DMS114 treated with DMSO at 0.1 percent for 48 hours (cell line): ENCODE data around the gene TMEM121B.

ENCODE experiments used
- DNase-seq: peaks from one replicate; lab custom pipeline; 2025; ENCODE audit not compliant: unreplicated experiment; lab: John Stamatoyannopoulos, UW

Gene TMEM121B

GRCh38 chr22:17110791-17111550 is 10.2 kb downstream of the TMEM121B start:
- DNase-seq = no peak

DNA sequence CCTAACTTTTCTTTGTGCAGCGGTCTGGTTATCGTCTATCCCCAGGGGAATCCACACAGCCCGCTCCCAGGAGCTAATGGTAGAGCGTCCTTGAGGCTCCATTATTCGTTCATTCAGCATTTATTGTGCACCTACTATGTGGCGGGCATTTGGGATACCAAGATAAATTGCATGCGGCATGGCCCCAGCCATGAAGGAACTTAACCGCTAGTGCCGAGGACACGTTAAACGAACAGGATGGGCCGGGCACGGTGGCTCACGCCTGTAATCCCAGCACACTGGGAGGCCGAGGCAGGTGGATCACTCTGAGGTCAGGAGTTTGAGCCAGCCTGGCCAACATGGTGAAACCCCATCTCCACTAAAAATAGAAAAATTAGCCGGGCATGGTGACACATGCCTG is 11.2 kb downstream of the TMEM121B start:
- DNase-seq = no peak

DNA sequence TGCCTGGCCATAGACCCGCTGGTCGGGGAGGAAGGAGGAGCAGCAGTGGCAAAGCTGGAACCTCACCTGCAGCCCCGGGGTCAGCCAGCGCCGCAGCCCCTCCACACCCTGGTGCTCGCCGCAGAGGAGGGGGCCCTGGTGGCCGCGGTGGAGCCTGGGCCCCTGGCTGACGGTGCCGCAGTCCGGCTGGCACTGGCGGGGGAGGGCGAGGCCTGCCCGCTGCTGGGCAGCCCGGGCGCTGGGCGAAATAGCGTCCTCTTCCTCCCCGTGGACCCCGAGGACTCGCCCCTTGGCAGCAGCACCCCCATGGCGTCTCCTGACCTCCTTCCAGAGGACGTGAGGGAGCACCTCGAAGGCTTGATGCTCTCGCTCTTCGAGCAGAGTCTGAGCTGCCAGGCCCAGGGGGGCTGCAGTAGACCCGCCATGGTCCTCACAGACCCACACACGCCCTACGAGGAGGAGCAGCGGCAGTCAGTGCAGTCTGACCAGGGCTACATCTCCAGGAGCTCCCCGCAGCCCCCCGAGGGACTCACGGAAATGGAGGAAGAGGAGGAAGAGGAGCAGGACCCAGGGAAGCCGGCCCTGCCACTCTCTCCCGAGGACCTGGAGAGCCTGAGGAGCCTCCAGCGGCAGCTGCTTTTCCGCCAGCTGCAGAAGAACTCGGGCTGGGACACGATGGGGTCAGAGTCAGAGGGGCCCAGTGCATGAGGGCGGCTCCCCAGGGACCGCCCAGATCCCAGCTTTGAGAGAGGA is 11.9 kb downstream of the TMEM121B start:
- no peak for DNase-seq

DNA sequence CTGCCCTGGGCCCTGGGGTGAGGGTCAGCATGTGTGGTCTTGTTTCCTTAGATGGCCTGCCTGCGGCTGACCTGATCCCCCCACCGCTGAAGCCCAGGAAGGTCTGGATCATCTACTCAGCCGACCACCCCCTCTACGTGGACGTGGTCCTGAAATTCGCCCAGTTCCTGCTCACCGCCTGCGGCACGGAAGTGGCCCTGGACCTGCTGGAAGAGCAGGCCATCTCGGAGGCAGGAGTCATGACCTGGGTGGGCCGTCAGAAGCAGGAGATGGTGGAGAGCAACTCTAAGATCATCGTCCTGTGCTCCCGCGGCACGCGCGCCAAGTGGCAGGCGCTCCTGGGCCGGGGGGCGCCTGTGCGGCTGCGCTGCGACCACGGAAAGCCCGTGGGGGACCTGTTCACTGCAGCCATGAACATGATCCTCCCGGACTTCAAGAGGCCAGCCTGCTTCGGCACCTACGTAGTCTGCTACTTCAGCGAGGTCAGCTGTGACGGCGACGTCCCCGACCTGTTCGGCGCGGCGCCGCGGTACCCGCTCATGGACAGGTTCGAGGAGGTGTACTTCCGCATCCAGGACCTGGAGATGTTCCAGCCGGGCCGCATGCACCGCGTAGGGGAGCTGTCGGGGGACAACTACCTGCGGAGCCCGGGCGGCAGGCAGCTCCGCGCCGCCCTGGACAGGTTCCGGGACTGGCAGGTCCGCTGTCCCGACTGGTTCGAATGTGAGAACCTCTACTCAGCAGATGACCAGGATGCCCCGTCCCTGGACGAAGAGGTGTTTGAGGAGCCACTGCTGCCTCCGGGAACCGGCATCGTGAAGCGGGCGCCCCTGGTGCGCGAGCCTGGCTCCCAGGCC is 12.7 kb downstream of the TMEM121B start:
- no peak for DNase-seq

DNA sequence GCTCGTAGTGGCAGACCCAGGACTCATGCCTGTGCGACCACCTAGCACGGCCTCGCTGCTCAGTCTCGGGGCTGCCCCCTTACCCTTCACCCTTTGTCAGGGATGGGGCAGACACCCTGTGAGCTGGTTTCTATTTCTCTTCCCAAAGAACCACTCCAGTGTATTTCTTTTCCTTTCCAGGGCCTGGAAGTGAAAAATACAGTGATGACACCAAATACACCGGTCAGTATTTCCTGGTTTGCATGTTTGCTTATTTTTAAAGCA is 13.7 kb downstream of the TMEM121B start:
- no peak for DNase-seq

- DNase-seq = no peak
Observed at GRCh38 chr22:17106785-17107546, 14.2 kb downstream of the TMEM121B start.

GRCh38 chr22:17106161-17106784 is 14.9 kb downstream of the TMEM121B start:
- no peak for DNase-seq

DNA sequence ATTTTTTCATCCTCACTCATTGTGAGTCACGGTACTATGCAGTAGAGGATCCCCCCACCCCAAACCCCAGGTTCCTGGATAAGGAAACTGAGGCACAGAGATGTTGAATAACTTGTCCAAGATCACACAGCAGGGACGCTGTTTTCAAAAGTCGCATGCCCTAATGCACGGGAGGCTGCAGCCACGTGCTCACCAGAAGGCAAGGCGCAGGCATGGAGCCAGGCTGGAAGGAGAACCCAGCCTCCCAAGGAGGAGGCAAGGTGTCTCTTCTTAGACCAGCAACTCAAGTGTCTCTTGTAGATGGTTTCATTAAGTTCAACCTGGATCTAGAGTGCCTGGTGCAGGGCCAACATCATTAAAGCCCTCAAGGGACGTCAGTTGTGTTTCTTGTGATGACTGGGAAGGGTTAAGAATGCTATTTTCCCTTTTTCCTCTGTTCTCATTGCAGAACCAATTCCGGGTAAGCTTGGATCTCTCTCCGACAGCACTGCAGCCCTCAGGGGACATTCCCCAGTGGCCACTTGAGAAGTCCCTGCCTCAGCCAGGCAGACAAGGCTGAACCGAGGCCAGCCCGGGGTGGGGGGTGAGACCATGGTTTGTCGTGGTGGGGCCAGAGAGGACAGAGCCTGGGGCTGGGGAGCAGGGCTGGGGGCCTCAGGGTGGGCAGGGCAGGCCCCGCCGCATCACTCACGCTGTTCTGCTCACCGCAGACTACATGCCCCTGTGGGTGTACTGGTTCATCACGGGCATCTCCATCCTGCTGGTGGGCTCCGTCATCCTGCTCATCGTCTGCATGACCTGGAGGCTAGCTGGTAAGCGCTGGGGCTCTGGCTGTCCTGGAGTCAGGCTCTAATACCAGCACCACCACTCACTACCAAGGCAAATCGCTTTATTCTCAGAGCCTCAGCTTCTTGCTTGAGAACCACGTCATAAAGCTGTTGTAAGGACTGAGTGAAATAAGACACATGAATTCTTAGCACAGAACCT is 15.7 kb downstream of the TMEM121B start:
- DNase-seq = no peak

- DNase-seq = no peak
Observed at GRCh38 chr22:17104336-17104935, 16.7 kb downstream of the TMEM121B start.

GRCh38 chr22:17103351-17103750 is 17.8 kb downstream of the TMEM121B start:
- no peak for DNase-seq

DNA sequence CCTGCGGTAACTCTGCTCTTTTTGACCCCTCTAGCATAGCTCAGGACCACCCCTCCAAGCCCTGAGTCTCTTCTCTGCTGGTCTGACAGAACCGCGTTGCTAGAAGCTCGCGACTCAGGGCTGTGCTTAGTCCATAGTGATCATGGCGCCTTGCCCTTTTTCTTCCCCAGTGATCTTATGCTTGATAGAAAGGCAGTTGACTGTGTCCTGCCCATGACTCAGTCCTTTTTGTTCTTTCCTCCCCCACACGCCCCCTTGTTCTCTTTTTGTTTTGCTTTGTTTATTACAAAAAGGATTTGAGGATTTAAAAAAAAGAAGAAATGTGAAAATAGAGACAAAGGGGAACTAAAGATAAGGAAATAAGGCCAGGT is 18.9 kb downstream of the TMEM121B start:
- DNase-seq = no peak

DNA sequence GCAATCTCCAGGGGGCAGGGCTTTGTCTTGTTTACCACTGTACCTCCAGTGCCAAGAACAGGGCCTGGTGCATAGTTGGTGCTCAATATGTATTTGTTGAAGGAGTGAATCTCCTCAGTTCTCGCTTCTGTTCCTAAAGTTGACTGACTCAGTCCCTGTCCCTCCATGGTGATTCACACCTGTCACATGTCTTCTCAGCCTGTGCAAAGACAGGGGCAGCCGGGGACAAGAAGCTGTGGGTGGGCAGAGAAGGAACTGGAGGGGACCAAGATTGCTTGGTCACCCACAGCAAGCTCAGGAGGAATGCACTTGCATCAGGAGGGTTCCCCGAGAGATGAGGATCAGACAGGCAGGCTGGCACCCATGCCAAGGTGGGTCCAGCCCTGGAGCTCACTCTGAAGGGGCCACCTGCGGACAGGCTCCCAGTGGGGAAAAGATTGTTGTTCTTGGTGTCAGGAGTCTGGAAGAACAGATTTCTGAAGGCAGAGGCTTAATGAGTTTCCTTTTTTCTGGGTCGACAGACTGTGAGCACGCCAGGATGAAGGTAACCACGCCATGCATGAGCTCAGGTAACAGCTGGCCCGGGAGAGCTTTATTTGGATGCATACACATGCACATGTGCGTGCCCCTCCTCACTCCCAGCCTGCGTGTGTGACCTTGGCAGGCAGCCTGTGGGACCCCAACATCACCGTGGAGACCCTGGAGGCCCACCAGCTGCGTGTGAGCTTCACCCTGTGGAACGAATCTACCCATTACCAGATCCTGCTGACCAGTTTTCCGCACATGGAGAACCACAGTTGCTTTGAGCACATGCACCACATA is 19.5 kb downstream of the TMEM121B start:
- no peak for DNase-seq

GRCh38 chr22:17100621-17101020 is 20.5 kb downstream of the TMEM121B start:
- no peak for DNase-seq

GRCh38 chr22:17098379-17098819 is 22.8 kb downstream of the TMEM121B start:
- no peak for DNase-seq

GRCh38 chr22:17097701-17098100 is 23.5 kb downstream of the TMEM121B start:
- DNase-seq = no peak

- DNase-seq = no peak
Observed at GRCh38 chr22:17097062-17097461, 24.1 kb downstream of the TMEM121B start.

GRCh38 chr22:17096071-17096470 is 25.1 kb downstream of the TMEM121B start:
- no peak for DNase-seq

DNA sequence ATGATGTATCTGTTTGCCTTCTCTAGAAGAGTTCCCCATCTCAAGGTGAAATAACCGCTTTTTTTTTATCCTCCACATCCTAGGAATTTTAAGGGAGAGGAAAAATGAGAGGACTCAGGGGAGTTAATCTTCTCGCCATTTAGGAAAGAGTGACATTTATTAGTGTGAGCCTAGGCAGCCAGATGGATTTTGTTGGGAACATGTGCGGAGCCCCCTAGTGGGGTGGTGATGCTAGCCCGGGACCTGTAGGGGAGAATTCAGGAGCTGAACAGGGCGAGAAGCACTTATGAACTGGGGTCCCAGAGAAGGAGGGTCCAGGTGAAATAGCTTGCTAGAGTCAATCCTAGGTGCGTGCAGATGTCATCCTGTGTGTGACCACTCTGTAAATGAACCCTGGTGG is 25.6 kb downstream of the TMEM121B start:
- no peak for DNase-seq
